Activated CD4-positive, alpha-beta T cell treated with anti-CD3 and anti-CD28 coated beads, Interleukin-10, Interleukin-2, amounts not matched to agents 100 ng/mL and 50 ng/mL, durations not matched to agents 16 hours and 8 hours (primary cell): ENCODE results near the gene ZNF750.

Experiments
- DNase-seq: peaks from one replicate; pipeline ENCODE4 v3.0.0-alpha.2; 2020

ZNF750 gene

DNA sequence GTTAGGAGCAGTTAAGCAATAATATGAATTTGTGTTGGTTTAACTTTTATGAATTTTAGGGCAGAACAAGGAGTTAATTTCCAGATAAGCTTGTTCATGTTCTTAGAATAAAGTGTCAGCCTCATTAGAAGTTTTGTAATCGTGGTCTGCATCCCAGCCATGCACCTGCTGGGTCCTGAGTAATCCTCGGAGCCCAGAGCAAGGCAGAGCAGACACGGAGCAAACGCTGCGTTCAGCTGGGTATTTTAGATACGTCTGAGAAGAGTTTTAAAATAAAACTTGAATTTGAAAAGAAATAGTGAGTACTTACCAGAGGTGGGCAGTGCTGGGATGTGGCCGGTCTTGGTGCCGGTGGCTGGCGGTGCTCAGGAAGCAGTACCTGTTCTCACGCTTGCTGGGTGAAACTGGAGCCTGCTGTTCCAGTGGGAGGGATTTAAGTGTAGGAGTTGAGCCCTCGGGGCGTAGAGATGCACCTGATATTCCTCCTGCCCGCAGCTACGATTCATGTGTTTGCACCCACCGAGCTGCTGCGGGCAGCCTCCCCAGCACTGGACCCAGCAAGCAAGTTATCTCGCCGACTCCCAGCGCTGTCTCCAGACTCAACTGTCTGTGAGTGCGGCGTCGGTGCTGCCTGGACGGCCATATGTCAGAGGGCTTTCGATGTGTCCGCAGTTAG lies at the start of gene ZNF750:
Gene ZNF750, minus strand, starts transcription at position 406 of the 676 bp plus-strand sequence. CDS start 7,568 bp downstream, outside the sequence.
- no peak for DNase-seq

DNA sequence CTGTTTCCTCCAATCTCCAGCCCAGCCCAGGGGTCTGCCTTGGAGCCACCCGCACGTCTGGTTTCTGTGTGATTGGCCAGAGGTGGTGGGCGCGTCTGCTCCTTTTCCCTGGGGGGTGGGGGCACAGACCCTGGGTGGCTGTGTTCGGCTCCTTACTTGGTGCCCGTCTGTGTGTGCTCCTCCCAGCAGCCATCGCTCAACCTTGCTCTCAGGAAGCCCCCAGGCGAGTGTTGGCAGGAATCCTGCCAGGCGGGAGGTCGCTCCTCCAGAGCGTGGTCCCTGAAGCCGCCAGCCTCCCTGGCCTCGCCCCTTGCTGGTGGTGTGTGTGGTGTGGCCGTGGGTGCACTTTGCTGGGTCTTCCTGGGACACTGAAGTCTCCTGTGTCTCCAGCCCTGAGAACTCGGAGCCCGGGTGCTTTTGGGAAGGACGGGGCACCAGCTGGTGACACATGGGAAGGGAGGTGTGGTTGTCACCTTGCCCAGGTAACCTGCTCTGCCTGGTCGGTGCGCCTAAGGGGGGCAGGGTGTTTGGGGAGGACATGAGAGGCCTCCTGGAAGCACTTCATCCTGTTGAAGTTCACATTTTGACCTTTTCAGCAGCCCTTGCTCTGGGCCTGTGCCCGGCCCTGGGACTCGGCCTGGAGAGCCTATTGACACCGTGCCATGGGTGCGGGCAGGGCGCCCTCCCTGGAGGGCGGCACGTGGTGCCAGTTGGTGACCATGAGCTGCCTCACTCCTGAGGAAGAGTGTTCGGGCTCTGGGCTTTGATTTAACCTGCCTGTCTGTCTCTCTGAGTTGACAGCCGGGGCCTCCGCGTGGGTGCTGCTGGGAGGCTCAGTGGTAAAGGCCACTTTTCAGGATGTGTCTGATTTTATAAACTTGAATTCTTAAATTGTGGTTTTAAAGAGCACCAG lies 49.0 kb upstream of the ZNF750 start:
- no peak for DNase-seq

DNA sequence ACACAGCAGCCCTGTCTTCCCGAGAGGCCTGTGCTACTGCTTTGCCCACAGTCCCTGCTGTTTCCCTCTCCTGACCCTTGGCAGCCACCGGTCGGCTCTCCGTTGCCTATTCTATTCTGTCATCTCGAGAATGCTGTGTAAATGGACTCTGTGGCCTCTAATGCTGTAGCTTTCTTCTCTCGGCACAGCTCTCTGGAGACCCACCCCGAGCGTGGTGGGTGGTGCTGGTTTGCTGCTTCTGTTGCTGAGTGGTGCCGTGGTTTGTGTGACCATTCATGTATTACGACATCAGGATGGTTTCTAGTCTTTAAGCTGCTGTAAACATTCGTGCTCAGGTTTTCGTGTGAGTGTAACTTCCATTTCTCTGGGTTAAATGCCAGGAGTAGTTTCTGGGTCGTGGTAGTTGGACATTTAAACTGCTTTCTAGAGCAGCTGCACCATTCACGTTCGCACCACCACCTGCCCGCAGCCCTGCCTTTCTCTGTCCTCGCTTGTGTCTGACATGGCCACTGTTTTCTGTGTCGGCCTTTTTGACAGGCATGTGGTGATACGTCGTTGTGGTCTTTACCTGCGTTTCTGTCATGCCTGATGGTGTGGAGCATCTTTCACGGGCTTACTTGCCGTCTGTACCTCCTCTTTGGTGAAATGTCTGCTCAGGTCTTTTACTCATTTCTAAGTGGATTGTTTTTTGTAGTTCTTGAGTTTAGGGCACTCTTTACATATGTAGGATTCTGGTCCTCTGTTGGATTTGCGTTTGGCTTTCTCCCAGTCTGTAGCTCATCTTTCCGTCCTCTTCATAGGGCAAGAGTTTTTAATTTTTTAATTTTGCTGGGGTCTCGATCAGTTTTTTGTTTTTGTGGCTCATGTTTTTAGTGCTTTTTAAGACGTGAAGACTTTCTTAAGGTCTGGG lies 47.7 kb upstream of the ZNF750 start:
- no peak for DNase-seq

- DNase-seq: peak; percentile 54
Measured at GRCh38 chr17:82884970-82885353, 45.1 kb upstream of the ZNF750 start.

GRCh38 chr17:82884341-82884969 lies 44.6 kb upstream of the ZNF750 start:
- no peak for DNase-seq

DNA sequence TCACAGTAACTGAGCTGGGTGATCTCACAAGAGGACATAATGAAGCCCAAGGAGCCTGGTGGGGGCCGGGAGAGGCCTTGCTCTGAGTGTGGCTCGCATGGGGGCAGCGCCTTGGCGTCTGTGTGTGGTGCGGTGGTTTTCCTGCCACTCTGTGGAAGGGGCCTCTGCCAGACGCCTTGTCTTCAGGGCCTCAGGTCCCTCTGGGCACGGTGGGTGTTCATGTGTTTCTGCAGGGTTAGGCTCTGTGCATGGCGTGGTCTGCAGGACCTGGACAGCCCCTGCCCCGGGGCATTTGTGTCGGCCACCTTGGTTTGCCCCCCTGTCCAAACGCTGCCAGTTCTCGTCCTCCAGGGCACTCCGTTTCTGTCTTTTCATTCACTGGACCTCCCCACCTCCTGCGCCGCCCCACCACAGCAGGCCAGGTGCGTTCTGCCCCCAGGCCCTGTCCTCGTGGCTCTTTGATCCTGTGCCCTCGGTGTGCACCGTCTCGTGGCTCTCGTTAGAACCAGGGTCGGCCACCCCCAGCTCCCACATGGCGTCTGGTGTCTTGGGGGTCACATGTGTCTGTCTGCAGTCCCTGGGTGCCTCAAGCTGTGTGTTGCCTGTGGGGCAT lies 43.7 kb upstream of the ZNF750 start:
- no peak for DNase-seq

- DNase-seq: peak; percentile 84
Measured at GRCh38 chr17:82882715-82883418, 43.0 kb upstream of the ZNF750 start.

DNA sequence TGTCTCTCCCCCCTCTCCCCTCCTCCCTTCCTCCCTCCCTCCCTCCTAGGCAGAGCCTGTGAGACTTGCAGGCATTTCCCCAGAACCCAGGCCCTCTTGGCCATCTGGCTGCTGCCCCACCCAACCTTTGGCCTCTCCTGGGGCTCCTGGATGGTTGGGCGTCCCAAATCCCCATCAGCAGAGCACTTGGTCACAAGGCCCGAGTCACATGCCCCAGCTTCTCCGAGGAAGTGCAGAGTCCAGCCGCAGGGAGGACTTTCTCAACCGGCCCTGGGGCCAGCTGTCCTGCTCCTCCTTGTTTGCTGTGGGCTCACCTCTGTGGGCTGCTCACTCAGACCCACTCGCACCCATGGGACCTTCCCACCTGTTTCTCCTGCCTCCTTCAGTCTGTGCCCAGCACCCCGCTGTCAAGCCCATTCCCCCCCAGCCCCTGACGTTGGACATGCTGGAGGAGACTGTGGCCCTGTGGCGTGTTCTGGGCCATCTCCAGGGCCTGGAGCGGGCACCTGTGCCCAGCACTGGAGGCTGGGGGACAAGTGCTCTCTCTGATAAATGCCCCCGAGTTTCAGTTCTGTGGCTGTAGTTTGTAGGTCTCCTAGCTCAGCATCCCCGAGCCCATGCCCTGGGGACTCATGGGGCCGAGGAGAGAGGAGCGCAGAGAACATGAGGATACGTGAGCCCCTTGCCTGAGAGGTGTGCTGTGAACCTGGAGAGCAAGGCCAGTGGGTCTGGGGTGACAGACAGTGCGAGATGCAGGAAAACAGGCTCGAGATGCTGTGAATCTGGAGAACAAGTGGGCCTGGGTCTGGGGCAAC lies 42.3 kb upstream of the ZNF750 start:
- DNase-seq: no peak

- no peak for DNase-seq
Measured at GRCh38 chr17:82881324-82881823, 41.6 kb upstream of the ZNF750 start.

- no peak for DNase-seq
Measured at GRCh38 chr17:82880620-82881323, 41.0 kb upstream of the ZNF750 start.

- no peak for DNase-seq
Measured at GRCh38 chr17:82879241-82879640, 39.4 kb upstream of the ZNF750 start.

GRCh38 chr17:82878527-82878926 lies 38.7 kb upstream of the ZNF750 start:
- no peak for DNase-seq

DNA sequence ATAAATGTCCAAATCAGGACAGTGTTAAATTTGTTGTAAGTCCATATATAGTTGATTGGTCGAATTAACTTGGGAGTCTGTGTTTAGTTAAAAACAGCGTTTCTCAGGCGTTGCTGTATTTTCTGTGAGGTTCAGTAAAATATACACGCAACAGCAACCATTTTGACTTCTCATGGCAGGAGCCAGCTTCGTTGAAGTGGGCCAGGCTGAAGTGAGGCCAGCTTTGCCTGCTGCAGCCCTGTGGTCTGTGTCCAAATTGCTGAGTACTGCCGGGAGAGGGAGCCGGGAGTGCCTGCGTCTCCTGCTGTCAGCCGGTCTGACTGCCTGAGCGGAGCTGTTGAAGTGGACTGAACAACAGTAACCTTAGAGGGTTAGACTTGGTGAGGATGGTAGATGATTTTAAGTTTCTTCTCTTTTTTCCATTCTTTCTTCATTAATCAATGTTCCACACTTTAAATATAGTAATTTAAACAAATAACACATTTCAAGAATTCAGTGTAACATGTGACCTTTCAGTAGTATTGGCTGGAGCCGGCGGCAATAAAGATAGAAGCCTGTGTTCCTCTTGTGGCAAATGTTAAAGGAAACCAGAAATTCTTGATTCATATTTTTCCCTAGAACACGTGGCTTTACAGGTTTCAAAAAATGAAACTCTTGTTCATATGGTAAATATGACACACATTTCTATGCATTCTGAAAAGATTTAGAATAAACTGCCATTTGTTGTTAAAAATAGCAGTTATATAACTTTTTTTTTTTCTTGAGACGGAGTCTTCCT lies 37.0 kb upstream of the ZNF750 start:
- peak; percentile 45 for DNase-seq

DNA sequence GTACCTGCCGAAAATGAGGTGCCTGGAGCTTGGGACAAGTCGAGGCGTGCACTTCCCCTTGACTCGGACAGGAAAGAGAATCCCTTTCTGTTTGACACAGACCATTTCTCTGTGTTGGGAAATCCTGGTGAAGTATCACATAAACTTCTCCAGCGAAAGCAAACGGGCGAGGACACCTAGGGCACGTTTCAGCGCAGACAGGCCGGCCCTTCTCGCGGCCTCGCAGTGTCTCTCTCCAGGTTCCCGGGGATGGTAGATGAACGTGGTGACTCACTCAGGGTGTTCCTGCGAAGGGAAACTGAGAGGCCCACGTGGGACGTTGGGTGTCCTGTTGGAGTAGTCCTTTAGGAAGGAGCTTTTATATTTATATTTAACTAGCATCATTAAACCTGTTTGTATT lies 36.3 kb upstream of the ZNF750 start:
- DNase-seq: no peak

DNA sequence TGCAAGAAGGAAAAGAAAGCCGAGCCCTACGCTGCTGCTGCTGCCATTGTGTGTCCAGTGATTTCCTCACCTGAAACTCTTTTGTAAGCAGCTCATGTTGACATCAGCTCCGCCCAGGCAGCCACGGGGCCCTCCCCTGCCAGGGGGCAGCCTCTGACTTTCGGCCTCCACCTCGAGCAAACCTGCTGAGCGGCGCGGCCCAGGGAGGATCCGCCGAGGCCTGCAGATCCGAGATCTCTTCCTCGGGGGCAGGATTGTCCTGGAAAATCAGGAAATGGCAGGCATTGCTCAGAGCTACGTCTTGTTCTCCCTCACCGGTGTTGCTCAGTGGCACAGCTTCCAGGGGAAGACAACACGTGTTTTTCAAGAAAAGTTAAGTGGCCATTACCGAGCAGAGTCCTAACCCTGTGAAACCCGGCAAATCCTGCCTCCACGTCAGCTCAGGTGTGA lies 35.6 kb upstream of the ZNF750 start:
- DNase-seq: no peak

DNA sequence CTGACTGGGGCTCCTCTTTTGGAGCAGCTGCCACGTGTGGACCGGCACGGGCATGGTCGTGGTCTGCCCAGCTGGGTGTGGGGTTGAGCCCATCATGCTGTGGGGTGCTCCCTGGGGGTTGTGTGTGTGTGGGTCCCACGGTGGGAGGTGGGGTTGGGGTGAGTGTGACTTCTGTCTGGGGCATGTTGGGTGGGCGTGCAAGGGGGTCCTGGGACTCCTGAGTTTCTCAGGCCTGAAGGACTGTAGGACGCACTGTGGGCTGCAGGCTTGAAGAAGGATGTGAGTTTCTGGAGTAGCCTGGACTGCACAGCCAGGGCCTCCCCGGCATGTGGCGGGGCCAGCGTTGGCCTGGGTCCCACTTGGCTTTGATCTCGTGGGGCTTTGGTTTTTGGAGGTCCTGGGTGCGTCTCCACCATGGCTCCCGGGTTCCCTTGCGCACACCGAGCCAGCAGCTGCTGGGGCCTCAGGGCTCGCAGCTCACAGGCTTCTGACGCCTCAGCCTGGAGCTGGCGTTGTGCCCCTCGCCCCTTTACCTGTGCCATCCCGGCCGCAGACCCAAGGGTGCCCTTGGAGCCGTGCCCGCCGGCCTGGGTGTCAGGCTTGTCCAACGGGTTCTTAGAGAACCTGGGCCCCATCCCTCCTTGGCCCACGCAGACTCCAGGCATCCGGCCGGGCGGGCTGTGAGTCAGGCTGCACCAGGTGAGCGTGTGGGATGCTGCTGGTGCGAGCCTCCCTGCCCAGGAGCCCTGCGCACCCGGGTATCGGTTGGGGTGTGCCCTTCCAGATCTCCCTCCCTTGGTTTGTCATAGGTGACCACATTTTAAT lies 34.4 kb upstream of the ZNF750 start:
- DNase-seq: no peak

- no peak for DNase-seq
Measured at GRCh38 chr17:82873521-82873920, 33.7 kb upstream of the ZNF750 start.
